GM18517 (cell line): Measurements from ENCODE around the gene MUC5AC.

Source experiments
- ATAC-seq: cut with Tn5 transposase; IDR thresholded peaks from one replicate; pipeline ENCODE4 v1.9.1; 2021; ENCODE audit warnings: mild to moderate bottlenecking, moderate library complexity; ENCODE audit not compliant: unreplicated experiment

MUC5AC gene

GRCh38 chr11:1224111-1224490 is 66.3 kb downstream of the MUC5AC start:
- no peak for ATAC-seq

GRCh38 chr11:1224491-1225385 is 67.0 kb downstream of the MUC5AC start:
- no peak for ATAC-seq

- no peak for ATAC-seq
Observed at GRCh38 chr11:1225386-1226225, 67.9 kb downstream of the MUC5AC start.

GRCh38 chr11:1226226-1226985 is 68.7 kb downstream of the MUC5AC start:
- no peak for ATAC-seq

- ATAC-seq = no peak
Observed at GRCh38 chr11:1226986-1227550, 69.3 kb downstream of the MUC5AC start.

- no peak for ATAC-seq
Observed at GRCh38 chr11:1227551-1228100, 69.9 kb downstream of the MUC5AC start.

GRCh38 chr11:1228101-1228821 is 70.5 kb downstream of the MUC5AC start:
- no peak for ATAC-seq

- ATAC-seq = no peak
Observed at GRCh38 chr11:1228921-1229451, 71.2 kb downstream of the MUC5AC start.

GRCh38 chr11:1229471-1230120 is 71.8 kb downstream of the MUC5AC start:
- ATAC-seq = no peak

GRCh38 chr11:1230121-1230455 is 72.3 kb downstream of the MUC5AC start:
- ATAC-seq = no peak

- no peak for ATAC-seq
Observed at GRCh38 chr11:1230456-1231395, 73.0 kb downstream of the MUC5AC start.

- no peak for ATAC-seq
Observed at GRCh38 chr11:1231396-1232020, 73.8 kb downstream of the MUC5AC start.

- ATAC-seq = no peak
Observed at GRCh38 chr11:1232021-1232882, 74.5 kb downstream of the MUC5AC start.

GRCh38 chr11:1232883-1233321 is 75.1 kb downstream of the MUC5AC start:
- no peak for ATAC-seq

GRCh38 chr11:1233351-1234053 is 75.7 kb downstream of the MUC5AC start:
- no peak for ATAC-seq
